Measurements from ENCODE around the gene STOML3.
"Not testable (repeated sequence)": the region's sequence is repeated elsewhere in the genome, so short reads cannot be mapped to it uniquely, and the experiment has no call there.

STOML3 gene, protein sequence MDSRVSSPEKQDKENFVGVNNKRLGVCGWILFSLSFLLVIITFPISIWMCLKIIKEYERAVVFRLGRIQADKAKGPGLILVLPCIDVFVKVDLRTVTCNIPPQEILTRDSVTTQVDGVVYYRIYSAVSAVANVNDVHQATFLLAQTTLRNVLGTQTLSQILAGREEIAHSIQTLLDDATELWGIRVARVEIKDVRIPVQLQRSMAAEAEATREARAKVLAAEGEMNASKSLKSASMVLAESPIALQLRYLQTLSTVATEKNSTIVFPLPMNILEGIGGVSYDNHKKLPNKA

DNA sequence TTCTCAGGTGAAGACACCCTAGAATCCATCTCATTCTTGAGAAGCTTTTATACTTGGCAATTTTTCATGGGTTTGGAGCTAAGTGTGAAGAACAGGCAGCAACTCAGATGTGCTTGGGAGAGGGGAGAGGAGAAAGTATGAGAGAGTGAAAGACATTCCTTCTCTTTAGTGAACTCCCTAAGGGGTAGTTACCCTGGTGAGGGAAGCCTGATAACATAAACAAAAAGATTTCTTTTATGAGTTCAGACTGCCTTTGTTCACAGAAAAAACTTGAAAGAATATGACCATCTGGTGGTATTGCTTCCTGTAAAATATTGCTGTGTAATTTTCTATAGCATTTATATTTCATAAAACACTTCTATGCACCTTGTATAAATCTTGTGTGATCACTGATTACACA is at the start of gene STOML3:
Gene STOML3 (minus strand): TSS at position 139 of the 400 bp plus-strand sequence. CDS start 110 bp downstream, at position 29.
- no peak for DNase-seq (ENCODE audit: low spot score)

GRCh38 chr13:39040206-39040605 is 49.6 kb upstream of the STOML3 start:
- DNase-seq (ENCODE audit: low spot score), result no peak

DNA sequence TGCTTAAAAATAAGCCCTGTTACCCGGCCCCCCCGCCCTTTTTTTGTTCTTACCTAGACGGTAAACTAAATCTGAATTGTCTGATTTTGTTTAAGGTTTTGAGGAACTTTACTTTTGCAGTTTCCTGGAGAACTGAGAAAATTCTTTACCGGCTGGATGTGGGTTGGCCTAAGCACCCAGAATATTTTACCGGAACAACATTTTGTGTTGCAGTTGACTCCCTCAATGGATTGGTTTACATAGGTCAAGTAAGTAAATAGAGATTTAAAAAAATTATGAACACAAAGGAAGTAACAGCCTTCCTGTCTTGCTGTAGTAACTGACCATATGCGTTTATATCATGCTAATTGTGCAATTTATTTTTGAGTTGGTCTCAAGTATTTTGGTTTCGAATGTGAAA is 48.4 kb upstream of the STOML3 start:
- no peak for DNase-seq (ENCODE audit: low spot score)

DNA sequence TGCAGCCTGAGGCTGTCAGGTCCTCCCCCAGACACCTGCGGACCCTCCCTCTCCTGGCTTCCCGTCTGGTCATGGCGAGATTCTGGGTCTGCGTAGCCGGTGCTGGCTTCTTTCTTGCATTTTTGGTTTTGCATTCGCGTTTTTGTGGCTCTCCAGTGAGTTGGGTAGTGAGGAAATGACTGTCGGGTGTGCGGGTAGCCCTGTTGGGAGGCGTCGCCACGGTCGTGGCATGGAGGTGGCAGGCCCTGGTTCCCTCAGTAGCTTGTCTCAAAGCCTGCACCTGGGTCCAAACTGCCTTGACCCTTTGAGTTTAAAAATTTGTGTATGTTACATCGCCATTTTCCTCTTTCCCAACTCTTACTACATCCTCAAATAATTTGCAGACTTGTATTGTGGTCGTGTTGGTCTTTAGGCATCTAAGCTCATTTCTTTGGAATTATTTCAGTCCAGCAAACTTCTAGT is 48.0 kb upstream of the STOML3 start:
- no peak for DNase-seq (ENCODE audit: low spot score)

GRCh38 chr13:39037880-39038568 is 47.4 kb upstream of the STOML3 start, which contains the start of the genes NHLRC3 and PROSER1:
Gene NHLRC3, plus strand, starts transcription at chr13:39038456. Its CDS starts 184 bp downstream, at chr13:39038640.
Gene PROSER1, minus strand, starts transcription at chr13:39038089. Its CDS starts 847 bp downstream, at chr13:39037242.
- DNase-seq (ENCODE audit: low spot score), result peak; percentile 85

DNA sequence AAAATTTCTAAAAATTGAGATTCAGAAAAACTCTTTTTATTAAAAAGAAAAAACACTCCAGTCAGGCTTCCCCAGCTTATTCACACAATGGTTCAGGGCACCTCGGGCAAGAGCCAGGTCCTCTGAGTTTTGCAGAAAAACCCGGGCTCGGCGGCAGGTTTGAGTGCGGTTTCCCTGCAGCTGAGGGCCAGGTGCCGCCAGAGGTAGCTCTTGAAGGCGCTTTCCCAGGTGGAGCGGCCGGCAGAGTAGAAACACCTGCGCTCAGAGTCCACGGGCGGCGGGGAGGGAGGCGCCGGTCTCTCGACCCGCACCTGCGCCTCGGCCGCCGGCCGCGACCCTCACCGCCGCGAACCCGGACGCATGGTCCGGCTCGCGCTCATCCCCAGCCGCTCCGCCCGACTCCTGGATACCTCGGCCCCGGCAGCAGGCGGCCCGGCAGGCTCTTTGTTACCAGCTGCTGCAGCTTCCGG is 46.8 kb upstream of the STOML3 start:
- DNase-seq (ENCODE audit: low spot score), result no peak

DNA sequence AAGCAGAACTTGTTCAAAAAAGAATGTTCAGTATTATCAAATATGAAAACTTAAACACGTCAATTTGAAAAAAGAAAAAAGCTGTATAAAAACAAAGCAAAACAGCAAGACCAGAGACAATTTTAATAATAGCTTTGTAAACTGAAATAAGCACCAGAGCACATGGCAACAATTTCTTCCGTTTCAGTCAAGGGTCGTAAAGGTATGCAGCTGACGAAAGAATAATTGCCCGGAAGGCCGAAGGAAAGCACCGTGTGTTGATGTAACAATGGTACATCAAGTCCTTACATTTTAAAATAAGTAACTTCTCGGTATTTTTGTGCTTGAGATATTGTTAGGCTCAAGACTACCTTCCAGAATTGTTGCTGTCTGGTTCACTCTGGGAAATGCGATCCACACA is 45.6 kb upstream of the STOML3 start:
- no peak for DNase-seq (ENCODE audit: low spot score)

DNA sequence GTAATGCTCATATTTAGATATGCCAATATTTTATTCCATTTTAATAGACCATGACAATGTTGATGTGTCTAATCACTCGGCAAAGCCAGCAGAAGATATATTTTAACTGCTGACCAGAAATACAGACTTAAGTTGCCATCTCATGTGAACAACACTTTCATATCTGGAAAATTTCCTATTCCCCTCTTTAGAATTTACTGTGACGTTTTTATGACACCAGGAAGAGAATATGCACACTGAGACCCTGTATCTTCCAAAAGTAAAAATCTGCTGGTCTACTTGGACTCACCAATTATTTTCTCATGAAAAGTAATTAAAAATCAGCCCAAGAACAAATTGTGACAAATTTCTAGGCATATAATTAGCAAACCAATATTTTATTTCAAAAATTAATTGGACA is 45.2 kb upstream of the STOML3 start:
- no peak for DNase-seq (ENCODE audit: low spot score)

DNA sequence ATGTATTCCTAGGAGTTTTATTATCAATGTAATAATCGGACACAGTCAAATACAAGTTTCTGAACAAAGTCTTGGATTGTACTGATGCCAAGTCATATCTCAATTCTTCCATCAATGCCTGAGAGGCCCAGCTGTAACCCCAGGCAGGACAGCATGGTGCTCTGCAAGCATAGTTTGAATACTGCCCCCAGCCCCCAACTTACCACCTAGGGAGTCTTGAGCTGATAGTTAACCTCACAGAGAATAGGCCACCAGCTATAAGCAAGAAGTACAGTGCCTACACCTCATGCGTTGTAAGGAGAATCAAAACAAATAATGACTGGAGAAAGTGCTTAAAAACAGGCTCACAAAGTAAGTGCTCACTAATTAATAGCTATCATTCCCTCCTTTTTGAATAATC is 44.6 kb upstream of the STOML3 start:
- no peak for DNase-seq (ENCODE audit: low spot score)

DNA sequence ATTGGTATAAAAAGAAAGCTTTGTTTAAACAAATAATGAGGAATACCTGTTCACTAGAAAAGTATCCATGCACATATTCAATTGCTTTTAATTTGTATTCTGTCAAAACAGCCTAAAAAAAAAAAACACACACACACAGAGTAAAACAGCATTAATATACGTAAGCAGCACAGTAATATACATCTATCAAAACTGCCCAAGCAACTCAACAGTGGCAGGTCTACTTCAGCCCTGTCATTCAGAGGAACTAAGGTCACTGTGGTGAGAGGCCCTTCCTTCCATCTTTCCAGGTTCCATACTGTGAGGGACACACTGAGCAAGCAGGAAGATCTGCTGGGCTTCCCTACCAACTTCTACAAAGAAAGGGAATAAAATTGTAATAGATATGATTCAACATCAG is 43.5 kb upstream of the STOML3 start:
- DNase-seq (ENCODE audit: low spot score), result no peak

GRCh38 chr13:39032150-39032549 is 41.5 kb upstream of the STOML3 start:
- DNase-seq (ENCODE audit: low spot score), result no peak

DNA sequence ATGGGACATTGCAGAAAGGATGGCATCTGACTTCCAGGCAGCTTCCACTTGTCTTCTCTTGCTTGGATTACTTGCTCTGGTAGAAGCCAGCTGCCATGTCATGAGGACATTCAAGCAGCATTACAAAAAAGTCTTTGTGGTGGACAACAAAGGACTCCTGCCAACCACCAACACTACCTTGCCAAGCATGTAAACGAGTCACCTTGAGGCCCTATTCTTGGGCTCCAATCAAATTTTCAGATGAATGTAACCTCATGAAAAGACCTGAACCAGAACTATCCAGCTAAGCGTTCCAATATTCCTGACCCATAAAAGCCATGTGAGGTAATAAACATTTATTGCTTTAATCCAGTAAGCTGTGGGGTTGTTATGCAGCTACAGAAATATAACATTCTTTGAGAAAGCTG is 34.8 kb upstream of the STOML3 start:
- no peak for DNase-seq (ENCODE audit: low spot score)

DNA sequence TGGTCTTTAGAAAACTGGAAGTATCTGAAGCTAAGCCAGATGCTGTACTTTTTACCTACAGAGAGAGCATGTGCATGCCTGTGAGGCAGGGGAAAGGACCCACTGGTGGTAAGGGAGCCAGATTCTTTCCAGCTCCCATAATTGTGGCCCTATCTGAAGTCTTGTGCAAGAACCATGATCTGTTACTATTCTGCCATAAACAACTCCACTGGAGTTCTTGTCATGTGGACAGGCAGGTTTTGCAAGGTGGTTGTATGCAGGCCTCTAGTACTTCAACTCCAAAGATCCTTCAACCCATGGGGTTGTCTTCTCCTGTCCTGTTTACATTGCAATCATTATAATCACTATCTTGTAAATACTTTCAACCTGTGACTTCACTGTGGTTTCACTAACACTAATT is 33.1 kb upstream of the STOML3 start:
- DNase-seq (ENCODE audit: low spot score), result no peak

DNA sequence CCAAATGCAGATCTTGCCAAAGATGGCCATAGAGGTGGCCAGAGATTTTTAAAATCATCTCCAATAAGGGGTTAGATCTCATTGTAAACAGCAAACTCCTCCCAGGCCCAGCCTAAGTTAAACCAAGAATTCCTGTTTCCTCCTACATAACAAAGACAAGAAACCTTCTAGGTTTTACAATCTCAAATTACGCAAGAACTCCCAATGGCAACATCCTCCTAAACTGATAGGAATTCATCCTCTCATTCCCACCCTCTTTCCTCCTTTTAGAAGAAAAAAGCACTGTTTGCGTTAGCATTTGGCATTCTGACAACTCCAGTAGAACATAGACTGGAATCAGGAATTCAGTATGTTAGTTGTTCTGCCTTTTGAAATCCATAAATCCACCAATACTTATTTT is 32.7 kb upstream of the STOML3 start:
- DNase-seq (ENCODE audit: low spot score), result no peak

DNA sequence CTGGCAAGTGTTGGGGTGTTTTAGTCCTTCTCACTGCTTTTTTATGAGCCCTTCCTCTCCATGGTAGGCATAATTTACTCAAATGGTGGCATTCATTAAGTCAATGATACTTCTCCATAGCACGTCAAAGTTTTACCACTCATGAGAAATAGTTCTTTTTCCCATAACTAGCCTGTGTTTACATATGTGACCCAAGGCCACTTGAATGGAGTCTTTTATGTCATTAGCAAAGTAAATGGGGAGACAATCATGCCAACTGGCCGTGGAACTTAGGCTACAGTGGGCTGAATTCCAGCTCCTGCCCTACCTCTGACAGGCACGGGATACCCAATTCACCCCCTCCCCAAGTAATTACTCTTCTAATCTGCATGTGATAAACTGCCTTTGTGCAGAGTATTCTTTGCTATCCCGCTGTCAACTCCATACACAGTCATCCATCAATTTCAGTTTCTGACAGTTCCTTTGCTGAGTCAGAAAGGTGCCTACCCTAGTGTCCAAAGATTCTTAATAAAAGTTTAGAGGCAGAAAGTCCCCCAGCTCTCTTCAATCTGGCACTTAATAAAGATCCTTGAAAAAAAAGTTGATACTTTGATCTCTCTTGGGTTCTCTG is 30.3 kb upstream of the STOML3 start:
- no peak for DNase-seq (ENCODE audit: low spot score)

DNA sequence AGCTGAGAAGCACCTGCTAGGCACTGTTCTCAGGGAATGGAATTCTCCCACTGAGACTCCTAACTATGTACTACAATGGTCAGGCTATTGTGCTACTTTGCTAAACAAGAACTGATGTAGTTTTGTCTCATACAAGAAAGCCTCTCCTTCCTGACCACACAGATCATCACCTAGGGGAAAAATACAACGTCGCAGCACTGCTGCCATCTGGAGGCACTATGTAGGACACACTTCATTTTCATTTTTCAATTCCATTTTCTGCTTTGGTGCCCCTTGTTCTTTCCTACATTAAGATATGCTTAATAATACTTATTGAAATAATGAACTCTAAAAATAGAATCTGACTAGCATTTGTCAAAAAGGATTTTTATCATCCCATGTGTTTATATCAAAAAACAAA is 26.2 kb upstream of the STOML3 start:
- DNase-seq (ENCODE audit: low spot score), result peak; percentile 61

GRCh38 chr13:39016087-39016486 is 25.5 kb upstream of the STOML3 start:
- no peak for DNase-seq (ENCODE audit: low spot score)

GRCh38 chr13:39013462-39013861 is 22.8 kb upstream of the STOML3 start:
- DNase-seq (ENCODE audit: low spot score), result no peak

- peak; percentile 58 for DNase-seq (ENCODE audit: low spot score)
Observed at GRCh38 chr13:39012608-39013007, 22.0 kb upstream of the STOML3 start.

GRCh38 chr13:39006371-39007111 is 15.9 kb upstream of the STOML3 start:
- not testable (repeated sequence) for DNase-seq (ENCODE audit: low spot score)

GRCh38 chr13:38998739-38999138 is 8.1 kb upstream of the STOML3 start:
- no peak for DNase-seq (ENCODE audit: low spot score)

DNA sequence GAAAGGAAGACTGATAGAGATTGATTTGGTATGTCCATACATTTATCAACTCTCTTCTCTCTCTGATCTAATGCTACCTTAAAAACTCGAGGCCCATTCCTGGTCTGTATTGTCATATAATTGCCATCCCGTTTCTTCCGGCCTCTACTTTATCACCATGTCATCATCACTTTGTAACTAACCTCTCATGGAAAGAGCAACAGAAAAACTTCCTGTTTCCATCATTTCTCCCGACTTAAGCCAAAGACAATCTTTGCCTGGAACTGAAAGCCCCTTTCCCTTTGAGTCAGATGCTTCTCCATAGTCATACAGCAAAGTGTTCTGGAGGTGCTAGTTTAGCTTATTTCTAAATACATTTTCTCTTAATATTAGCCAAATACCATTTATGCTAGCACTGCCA is 2.8 kb upstream of the STOML3 start:
- DNase-seq (ENCODE audit: low spot score), result no peak

Measured in D341Med (cell line).